ENCODE measurements around the gene NES. TPM values are rescaled to one million over a fixed set of nuclear protein-coding genes. Genes with fewer than 3 reads are reported as not detected.
A peak's percentile ranks its signal among the peaks of the same experiment; 100 is the strongest.

The NES gene
- polyA plus RNA-seq, 1 of the 3 experiments (the other 2 are of a cell fraction) = 15.8 TPM

GRCh38 chr1:156662800-156663055, 14.5 kb downstream of the NES start:
- H3K9ac ChIP-seq = no peak overlapping the region
- no peaks in the 10 kb centered on the region for H3K79me2 ChIP-seq (ENCODE audit: insufficient read depth)
- H3K9me3 ChIP-seq = no peaks in the 10 kb centered on the region
- DNase-seq = no peak
- no peaks in the 10 kb centered on the region for H3K27me3 ChIP-seq (ENCODE audit: insufficient read depth)
- no peaks in the 10 kb centered on the region for H3K9me2 ChIP-seq
- H3K36me3 ChIP-seq (replicated peaks in 1 of 2; ENCODE audit: control insufficient read depth in 1 of 2, insufficient read depth in 2 of 2, low read length in 1 of 2) = no peaks in the 10 kb centered on the region
- peaks cover 21% of the 10 kb centered on the region for H3F3A ChIP-seq (replicated peaks; ENCODE audit: insufficient read depth)
- POLR2A ChIA-PET = interaction anchor here (3.6 kb wide), 1 partner anchor 14 kb away, joined by 36 read pairs; the partner anchor contains the start of gene NES
- peak overlapping the region in 1 of 2 experiments; percentile 87; a peak in 1 of 4 replicates for H3K27ac ChIP-seq (ENCODE audit: low read depth in 2 of 2, low read length in 1 of 2)
- H3K4me3 ChIP-seq (ENCODE audit: low read depth in 2 of 2, low read length in 1 of 2) = no peak overlapping the region
- TF ChIP-seq GABPA (IDR thresholded peaks at IDR 0.05; ENCODE audit: low read depth) (no peak), RFX5 (IDR thresholded peaks at IDR 0.05; ENCODE audit: low read length) (no peak), RXRA (IDR thresholded peaks at IDR 0.05; ENCODE audit: borderline replicate concordance, low read depth) (no peak), TEAD4 (IDR thresholded peaks at IDR 0.05; ENCODE audit: borderline replicate concordance, insufficient read depth) (no peak), ELF1 (IDR thresholded peaks at IDR 0.05) (no peak), GATA2 (CRISPR knock-in tag; IDR thresholded peaks at IDR 0.05) (no peak), RAD21 (IDR thresholded peaks at IDR 0.05; ENCODE audit: low read length) (no peak), NFIC (IDR thresholded peaks at IDR 0.05; ENCODE audit: borderline replicate concordance) (no peak), USF2 (IDR thresholded peaks at IDR 0.05; ENCODE audit: borderline replicate concordance, low read depth, low read length) (no peak), SIN3A (IDR thresholded peaks at IDR 0.05; ENCODE audit: borderline replicate concordance, low read depth, low read length) (no peak), EP300 (IDR thresholded peaks at IDR 0.05; ENCODE audit: borderline replicate concordance in 1 of 2, low read depth in 1 of 2, low read length in 1 of 2) (no peak), JUND (IDR thresholded peaks at IDR 0.05) (no peak), CHD2 (IDR thresholded peaks at IDR 0.05; ENCODE audit: low read length, partially characterized antibody) (no peak), TCF12 (IDR thresholded peaks at IDR 0.05) (no peak)
- H3K4me2 ChIP-seq = no peak overlapping the region
- CTCF ChIA-PET = interaction anchor here (0.6 to 13.1 kb wide), 5 partner anchors 20 to 64 kb away, joined by 3 to 682 read pairs (median 252); partner anchors contain the start of genes BCAN, HAPLN2, ISG20L2 and METTL25B
- H2AFZ ChIP-seq (ENCODE audit: low read depth) = no peak overlapping the region; the same call in 1 of the 2 replicates
- 98% methylated on average over 5 of the region's 5 CpGs for WGBS (ENCODE audit: low lambda C conversion rate)
- H4K20me1 ChIP-seq (ENCODE audit: insufficient read depth) = no peaks in the 10 kb centered on the region
- peaks cover 36 to 48% of the 10 kb centered on the region in 2 experiments; a peak in 3 of 4 replicates for H3K4me1 ChIP-seq (ENCODE audit: control insufficient read depth in 1 of 2, insufficient read depth in 2 of 2, low read depth in 1 of 2, low read length in 1 of 2)

- H3K27ac ChIP-seq (ENCODE audit: low read depth in 2 of 2, low read length in 1 of 2) = peak overlapping the region; percentile 72 to 87
- no peaks in the 10 kb centered on the region for H3K36me3 ChIP-seq (replicated peaks in 1 of 2; ENCODE audit: control insufficient read depth in 1 of 2, insufficient read depth in 2 of 2, low read length in 1 of 2)
- peak overlapping the region; percentile 30; the same call in 1 of the 2 replicates for H2AFZ ChIP-seq (ENCODE audit: low read depth)
- H4K20me1 ChIP-seq (ENCODE audit: insufficient read depth) = no peaks in the 10 kb centered on the region
- no peak for TF ChIP-seq GATA2 (CRISPR knock-in tag; IDR thresholded peaks at IDR 0.05)
- no peak for TF ChIP-seq PBX3 (IDR thresholded peaks at IDR 0.05)
- TF ChIP-seq ZBTB33 (IDR thresholded peaks at IDR 0.05; ENCODE audit: borderline replicate concordance, low read depth) = no peak
- TF ChIP-seq RXRA (IDR thresholded peaks at IDR 0.05; ENCODE audit: borderline replicate concordance, low read depth) = no peak
- TF ChIP-seq NRF1 (IDR thresholded peaks at IDR 0.05; ENCODE audit: low read depth, low read length) = no peak
- TF ChIP-seq TEAD4 (IDR thresholded peaks at IDR 0.05; ENCODE audit: borderline replicate concordance, insufficient read depth) = no peak
- TF ChIP-seq SIN3A (IDR thresholded peaks at IDR 0.05; ENCODE audit: borderline replicate concordance, low read depth, low read length) = no peak
- TF ChIP-seq SMC3 (IDR thresholded peaks at IDR 0.05; ENCODE audit: low read depth, low read length) = no peak
- TF ChIP-seq MAX (IDR thresholded peaks at IDR 0.05; ENCODE audit: low read depth) = no peak
- TF ChIP-seq MXI1 (IDR thresholded peaks at IDR 0.05; ENCODE audit: low read depth, low read length) = no peak
- CTCF ChIA-PET = interaction anchor here (1.3 to 13.1 kb wide), 5 partner anchors 20 to 217 kb away, joined by 4 to 682 read pairs (median 252); partner anchors contain the start of genes BCAN, HAPLN2, ISG20L2 and METTL25B
- peaks cover 21% of the 10 kb centered on the region for H3F3A ChIP-seq (replicated peaks; ENCODE audit: insufficient read depth)
- no peak overlapping the region for H3K4me3 ChIP-seq (ENCODE audit: low read depth in 2 of 2, low read length in 1 of 2)
- no peak for DNase-seq
- no peaks in the 10 kb centered on the region for H3K9me2 ChIP-seq
- peak overlapping the region; percentile 82 for H3K4me2 ChIP-seq
- no peaks in the 10 kb centered on the region for H3K79me2 ChIP-seq (ENCODE audit: insufficient read depth)
- H3K27me3 ChIP-seq (ENCODE audit: insufficient read depth) = no peaks in the 10 kb centered on the region
- peaks cover 34 to 48% of the 10 kb centered on the region in 2 experiments; a peak in 3 of 4 replicates for H3K4me1 ChIP-seq (ENCODE audit: control insufficient read depth in 1 of 2, insufficient read depth in 2 of 2, low read depth in 1 of 2, low read length in 1 of 2)
- H3K9me3 ChIP-seq = no peaks in the 10 kb centered on the region
- peak overlapping the region; percentile 58 for H3K9ac ChIP-seq
- POLR2A ChIA-PET = interaction anchor here (1.2 to 3.6 kb wide), 2 partner anchors 14 to 27 kb away, joined by 4 to 36 read pairs; partner anchors contain the start of gene NES
- 67% methylated on average over 11 of the region's 12 CpGs for WGBS (ENCODE audit: low lambda C conversion rate)
Measured at GRCh38 chr1:156662005-156662799, 15.0 kb downstream of the NES start.

Measured in SK-N-SH (cell line).